Esophagus muscularis mucosa (tissue), 4 donors: Measurements from ENCODE around the gene C8G. TPM values are rescaled to one million over a fixed set of nuclear protein-coding genes. Genes with fewer than 3 reads are reported as not detected.

Source experiments
- DNase-seq: peaks from one replicate; pipeline ENCODE4 v3.0.0-alpha.2; 2017; ENCODE audit errors: extremely low spot score
- H3K27ac ChIP-seq, 4 donors: fragments of 200-600 bp; sonication (generic); replicated peaks in 1 of 4; 1 replicate in 3 of 4; 2 replicates in 1 of 4; pipeline ENCODE4 v1.5.1; 2016 to 2019; ENCODE audit warnings: mild to moderate bottlenecking in 1 of 4
- H3K27me3 ChIP-seq, 4 donors: fragments of 200-600 bp; sonication (generic); one replicate each; pipeline versions ENCODE4 v1.5.1 to v1.6.0; 2016 to 2019
- H3K36me3 ChIP-seq, 4 donors: fragments of 200-600 bp; sonication (generic); one replicate each; pipeline ENCODE4 v1.5.1; 2016 to 2019
- H3K4me1 ChIP-seq, 4 donors: fragments of 200-600 bp; sonication (generic); one replicate each; pipeline ENCODE4 v1.5.1; 2016 to 2019
- H3K4me3 ChIP-seq, 4 donors: fragments of 200-600 bp; sonication (generic); 1 replicate in 2 of 4; 2 replicates in 2 of 4; pipeline ENCODE4 v1.5.1; 2016 to 2019; ENCODE audit warnings: mild to moderate bottlenecking in 4 of 4, moderate library complexity in 1 of 4
- H3K9me3 ChIP-seq, 4 donors: fragments of 200-600 bp; sonication (generic); 1 replicate in 3 of 4; 2 replicates in 1 of 4; pipeline ENCODE4 v1.5.1; 2016 to 2019
- CTCF ChIP-seq, 3 experiments: fragments of 200-600 bp in 2 of 3; fragments of 450-650 bp in 1 of 3; sonication (generic) in 2 of 3; IDR thresholded peaks; one replicate each; pipeline ENCODE4 v1.5.1; 2017 to 2019; ENCODE audit warnings: antibody characterized with exemption in 3 of 3, mild to moderate bottlenecking in 2 of 3, moderate library complexity in 1 of 3
- EP300 ChIP-seq: sonication (generic); formaldehyde crosslinking; IDR thresholded peaks from one replicate; pipeline ENCODE4 v1.6.1; 2017; ENCODE audit warnings: antibody characterized with exemption
- POLR2A ChIP-seq: fragments of 450-650 bp; IDR thresholded peaks from one replicate; pipeline ENCODE4 v1.6.1; 2017; ENCODE audit warnings: antibody characterized with exemption, moderate library complexity, mild to moderate bottlenecking, low read depth
- POLR2AphosphoS5 ChIP-seq, 2 donors: sonication (generic); formaldehyde crosslinking; IDR thresholded peaks; one replicate each; pipeline ENCODE4 v1.6.1; 2017; ENCODE audit warnings: antibody characterized with exemption in 2 of 2
- WGBS: methylation state at CpG from one replicate; pipeline ENCODE4 v1.1.5; 2018; 5-methylcytosine and 5-hydroxymethylcytosine counted together
- intact Hi-C: fragments of 100-400 bp; cut with DNase I; formaldehyde crosslinking; loops from one replicate; pipeline ENCODE4 v1.15.1; 2023
- total RNA-seq, 4 donors: library from RNA; depleted of rRNA; stranded (reverse); fragments of >200 nt; gene quantifications; one replicate each; pipeline versions ENCODE4 v1.1.0 to v1.2.1, GENCODE V29; 2016

C8G gene
- total RNA-seq, 4 donors from 2014 or later, result not detected

DNA sequence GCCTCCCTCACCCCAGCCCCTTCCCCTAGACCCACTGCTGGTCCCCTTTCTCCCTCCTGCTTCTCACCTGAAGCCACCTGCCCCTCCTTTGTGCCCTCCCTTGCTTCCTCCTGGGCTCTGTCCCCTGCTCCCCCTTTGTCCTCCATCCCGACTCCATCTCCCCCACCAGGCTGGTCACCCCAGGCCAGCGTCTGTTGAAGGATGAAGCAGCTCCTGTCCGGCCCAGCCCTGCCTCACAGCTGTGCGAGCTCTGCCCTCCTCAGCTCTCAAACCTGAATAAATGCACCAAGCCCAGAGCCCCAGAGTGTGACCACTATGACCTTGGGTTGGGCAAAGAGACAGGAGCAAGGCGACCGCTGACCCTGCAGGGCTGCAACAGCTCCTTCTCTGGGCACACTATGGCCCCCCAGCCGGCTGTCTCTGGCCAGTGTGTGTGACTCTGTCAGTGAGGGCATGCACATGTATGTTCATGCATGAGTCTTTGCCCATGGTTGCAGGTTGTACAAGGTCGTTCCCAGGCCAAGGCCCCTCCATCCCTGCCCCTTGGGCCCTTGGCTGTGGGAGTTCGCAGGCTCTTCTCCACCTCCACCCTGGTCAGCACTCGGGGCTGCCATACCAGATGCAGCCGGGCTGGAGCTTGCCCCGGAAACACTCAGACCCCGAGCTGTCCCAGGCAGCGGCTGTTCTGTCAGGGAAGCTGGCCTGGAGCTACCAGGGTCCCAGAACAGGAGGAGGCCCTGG is 10.3 kb downstream of the C8G start:
- peaks cover 0 to 15% (median 0%) of the 10 kb centered on the region in 4 donors for H3K27me3 ChIP-seq
- H3K36me3 ChIP-seq, result no peaks in the 10 kb centered on the region
- H3K4me1 ChIP-seq, result peaks cover 5 to 9% (median 6%) of the 10 kb centered on the region in 4 donors
- no peak overlapping the region for H3K27ac ChIP-seq
- intact Hi-C loops, result no loop called here
- H3K4me3 ChIP-seq, result no peak overlapping the region
- TF ChIP-seq POLR2A (no peak), CTCF (IDR thresholded peaks at IDR 0.05) (no peak), EP300 (no peak), POLR2AphosphoS5 (IDR thresholded peaks at IDR 0.05) (no peak)
- DNase-seq, result no peak
- WGBS, result 86% methylated on average over 13 of the region's 14 CpGs
- no peaks in the 10 kb centered on the region for H3K9me3 ChIP-seq

GRCh38 chr9:136955943-136956335 is 10.9 kb downstream of the C8G start:
- Histone ChIP-seq H3K36me3 (no peaks in the 10 kb centered on the region), H3K9me3 (no peaks in the 10 kb centered on the region), H3K4me3 (no peak overlapping the region), H3K4me1 (peaks cover 0 to 4% (median under 1%) of the 10 kb centered on the region in 4 donors), H3K27me3 (peaks cover 0 to 15% (median 0%) of the 10 kb centered on the region in 4 donors), H3K27ac (no peak overlapping the region)
- WGBS, result 98% methylated on average over 9 of the region's 9 CpGs
- DNase-seq, result no peak
- TF ChIP-seq CTCF (IDR thresholded peaks at IDR 0.05) (no peak), POLR2A (no peak), POLR2AphosphoS5 (IDR thresholded peaks at IDR 0.05) (no peak), EP300 (no peak)
- intact Hi-C loops, result no loop called here

GRCh38 chr9:136956604-136957003 is 11.6 kb downstream of the C8G start:
- Histone ChIP-seq H3K9me3 (no peaks in the 10 kb centered on the region), H3K27ac (no peak overlapping the region), H3K36me3 (no peaks in the 10 kb centered on the region), H3K4me3 (no peak overlapping the region), H3K4me1 (peaks cover 0 to 6% (median 3%) of the 10 kb centered on the region in 4 donors), H3K27me3 (peaks cover 0 to 15% (median 0%) of the 10 kb centered on the region in 4 donors)
- intact Hi-C loops, result no loop called here
- no peak for TF ChIP-seq CTCF (IDR thresholded peaks at IDR 0.05)
- no peak for TF ChIP-seq POLR2AphosphoS5 (IDR thresholded peaks at IDR 0.05)
- no peak for TF ChIP-seq EP300
- TF ChIP-seq POLR2A, result no peak
- no peak for DNase-seq
- 95% methylated on average over 4 of the region's 4 CpGs for WGBS

GRCh38 chr9:136957461-136957860 is 12.4 kb downstream of the C8G start:
- TF ChIP-seq EP300 (no peak), POLR2AphosphoS5 (IDR thresholded peaks at IDR 0.05) (no peak), CTCF (IDR thresholded peaks at IDR 0.05) (no peak), POLR2A (no peak)
- Histone ChIP-seq H3K27ac (no peak overlapping the region), H3K9me3 (no peaks in the 10 kb centered on the region), H3K36me3 (no peaks in the 10 kb centered on the region), H3K4me3 (no peak overlapping the region), H3K27me3 (peaks cover 0 to 15% (median 0%) of the 10 kb centered on the region in 4 donors), H3K4me1 (peaks cover 0 to 9% (median 4%) of the 10 kb centered on the region in 4 donors)
- intact Hi-C loops, result no loop called here
- no peak for DNase-seq
- WGBS, result 91% methylated on average over 1 of the region's 1 CpG
